CD4-positive, alpha-beta T cell treated with Interleukin-4 for 1 hour (primary cell): ENCODE results near the gene AGPAT3.
"Not testable (repeated sequence)": the region's sequence is repeated elsewhere in the genome, so short reads cannot be mapped to it uniquely, and the experiment has no call there.

Experiments
- DNase-seq, 2 donors: peaks; one replicate each; pipeline ENCODE4 v3.0.0-alpha.2; 2020 to 2022

The AGPAT3 gene

GRCh38 chr21:43885721-43886120 is 20.7 kb downstream of the AGPAT3 start:
- no peak for DNase-seq

GRCh38 chr21:43886565-43886964 is 21.5 kb downstream of the AGPAT3 start:
- DNase-seq: no peak

DNA sequence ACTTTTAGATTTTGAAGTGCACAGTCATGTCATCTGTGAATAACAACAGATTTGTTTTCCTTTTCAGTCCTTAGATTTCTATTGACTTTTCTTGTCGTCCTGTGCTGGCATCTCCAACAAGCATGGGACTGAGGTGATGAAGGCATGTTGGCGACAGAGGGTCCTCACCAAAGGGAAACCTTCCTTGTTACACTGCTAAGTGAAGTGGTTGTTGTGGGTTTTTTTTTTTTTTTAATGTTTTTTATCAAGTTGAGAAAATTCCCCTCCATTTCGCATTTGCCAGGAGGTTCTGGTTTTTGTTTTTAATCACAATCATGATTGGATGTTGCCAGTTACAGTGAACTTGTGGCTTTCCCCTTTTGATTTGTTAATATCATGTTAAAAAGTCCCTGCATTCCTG is 24.0 kb downstream of the AGPAT3 start:
- DNase-seq: no peak

- DNase-seq: no peak
Observed at GRCh38 chr21:43890042-43890441, 25.0 kb downstream of the AGPAT3 start.

DNA sequence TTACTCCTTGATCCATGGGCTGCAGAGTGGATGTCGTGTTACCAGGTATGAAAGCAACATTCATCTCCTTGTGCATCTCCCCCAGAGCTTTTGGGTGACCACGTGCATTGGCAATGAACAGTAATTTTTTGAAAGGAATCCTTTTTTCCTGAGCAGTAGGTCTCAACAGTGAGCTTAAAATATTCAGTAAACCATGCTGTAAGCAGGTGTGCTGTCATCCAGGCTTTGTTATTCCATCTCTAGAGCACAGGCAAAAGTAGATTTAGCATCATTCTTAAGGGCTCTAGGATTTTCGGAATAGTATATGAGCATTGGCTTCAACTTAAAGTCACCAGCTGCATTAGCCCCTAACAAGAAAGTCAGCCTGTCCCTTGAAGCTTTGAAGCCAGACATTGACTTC is 27.3 kb downstream of the AGPAT3 start:
- DNase-seq: no peak

GRCh38 chr21:43892984-43893535 is 28.0 kb downstream of the AGPAT3 start:
- no peak for DNase-seq

DNA sequence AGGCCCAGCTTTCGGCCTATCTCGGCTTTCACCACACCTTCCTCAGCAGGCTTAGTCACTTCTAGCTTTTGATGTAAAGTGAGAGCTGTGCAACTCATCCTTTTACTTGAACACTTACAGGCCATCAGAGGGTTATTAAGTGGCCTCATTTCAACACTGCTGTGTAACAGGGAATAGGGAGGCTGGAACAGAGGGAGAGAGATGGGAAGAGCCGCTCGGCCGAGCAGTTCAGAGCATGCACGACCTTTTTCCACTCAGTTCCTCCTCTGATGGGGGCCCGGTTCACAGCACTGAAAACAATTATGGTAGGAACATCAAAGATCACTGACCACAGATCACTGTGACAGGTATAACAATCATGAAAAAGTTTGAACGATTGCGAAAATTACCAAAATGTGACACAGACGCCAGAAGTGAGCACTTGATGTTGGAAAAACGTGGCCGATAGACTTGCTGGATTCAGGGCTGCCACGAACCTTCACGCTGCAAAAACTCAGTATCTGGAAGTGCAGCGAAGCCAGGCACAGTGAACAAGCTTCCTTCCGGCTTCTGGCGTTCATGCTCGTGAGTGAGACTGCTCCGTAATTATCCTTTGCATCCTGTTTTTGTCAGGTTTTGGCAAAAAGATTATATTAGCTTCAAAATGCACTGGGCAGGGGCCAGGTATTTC is 28.6 kb downstream of the AGPAT3 start:
- DNase-seq: no peak

DNA sequence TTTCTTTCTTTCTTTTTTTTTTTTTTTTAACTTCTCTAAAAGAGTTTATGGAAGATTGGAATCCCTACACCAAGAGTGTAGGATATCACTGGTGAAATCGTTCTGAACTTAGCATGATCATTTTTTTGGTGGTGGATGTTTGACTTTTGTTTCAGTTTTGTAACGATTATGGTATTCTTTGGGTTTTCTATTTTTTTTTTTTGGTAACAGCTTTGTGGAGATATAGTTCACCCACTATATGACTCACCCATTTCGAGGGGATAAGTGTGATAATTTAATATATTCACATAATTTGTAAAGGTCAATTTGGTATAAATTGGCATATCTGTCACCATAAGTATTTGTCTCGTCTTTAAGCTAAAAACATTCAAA is 29.2 kb downstream of the AGPAT3 start:
- no peak for DNase-seq

GRCh38 chr21:43895196-43895595 is 30.2 kb downstream of the AGPAT3 start:
- no peak for DNase-seq

DNA sequence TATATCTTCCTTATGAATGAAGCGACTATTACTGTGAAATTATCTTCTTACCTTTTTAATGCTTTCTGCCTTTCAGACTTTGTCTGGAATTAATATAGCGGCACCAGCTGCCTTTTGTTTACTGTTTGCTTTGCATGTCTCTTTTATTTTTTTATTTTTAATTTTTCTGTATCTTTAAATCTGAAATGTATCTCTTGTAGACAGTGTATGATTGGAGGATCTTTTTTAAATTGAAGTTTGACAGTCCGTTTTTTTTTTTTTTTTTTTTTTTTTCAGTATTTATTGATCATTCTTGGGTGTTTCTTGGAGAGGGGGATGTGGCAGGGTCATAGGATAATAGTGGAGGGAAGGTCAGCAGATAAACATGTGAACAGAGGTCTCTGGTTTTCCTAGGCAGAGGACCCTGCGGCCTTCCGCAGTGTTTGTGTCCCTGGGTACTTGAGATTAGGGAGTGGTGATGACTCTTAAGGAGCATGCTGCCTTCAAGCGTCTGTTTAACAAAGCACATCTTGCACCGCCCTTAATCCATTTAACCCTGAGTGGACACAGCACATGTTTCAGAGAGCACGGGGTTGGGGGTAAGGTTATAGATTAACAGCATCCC is 31.8 kb downstream of the AGPAT3 start:
- DNase-seq: not testable (repeated sequence)

- DNase-seq: no peak
Observed at GRCh38 chr21:43899307-43900077, 34.5 kb downstream of the AGPAT3 start.

- DNase-seq: no peak
Observed at GRCh38 chr21:43900078-43900385, 35.0 kb downstream of the AGPAT3 start.

DNA sequence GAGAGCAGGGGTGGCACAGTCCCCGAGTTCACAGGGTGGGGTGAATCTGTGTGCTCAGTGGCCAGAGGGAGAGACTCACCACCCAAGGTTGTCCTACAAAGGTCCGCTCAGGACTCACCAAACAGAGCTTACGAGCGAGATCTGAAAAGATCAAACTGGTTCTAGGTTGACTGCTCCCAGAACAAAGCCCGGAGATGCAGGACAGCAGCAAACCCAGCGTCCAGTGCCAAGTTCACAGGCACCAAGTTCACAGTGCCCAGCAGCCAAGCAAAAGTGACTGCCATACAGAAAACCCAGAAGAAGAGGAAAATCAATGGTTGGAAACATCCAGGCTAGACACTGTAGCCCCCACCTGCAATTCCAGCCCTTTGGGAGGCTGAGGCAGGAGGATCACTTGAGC is 35.7 kb downstream of the AGPAT3 start:
- no peak for DNase-seq

GRCh38 chr21:43902441-43902840 is 37.4 kb downstream of the AGPAT3 start:
- DNase-seq: no peak

GRCh38 chr21:43903451-43904091 is 38.5 kb downstream of the AGPAT3 start:
- no peak for DNase-seq

DNA sequence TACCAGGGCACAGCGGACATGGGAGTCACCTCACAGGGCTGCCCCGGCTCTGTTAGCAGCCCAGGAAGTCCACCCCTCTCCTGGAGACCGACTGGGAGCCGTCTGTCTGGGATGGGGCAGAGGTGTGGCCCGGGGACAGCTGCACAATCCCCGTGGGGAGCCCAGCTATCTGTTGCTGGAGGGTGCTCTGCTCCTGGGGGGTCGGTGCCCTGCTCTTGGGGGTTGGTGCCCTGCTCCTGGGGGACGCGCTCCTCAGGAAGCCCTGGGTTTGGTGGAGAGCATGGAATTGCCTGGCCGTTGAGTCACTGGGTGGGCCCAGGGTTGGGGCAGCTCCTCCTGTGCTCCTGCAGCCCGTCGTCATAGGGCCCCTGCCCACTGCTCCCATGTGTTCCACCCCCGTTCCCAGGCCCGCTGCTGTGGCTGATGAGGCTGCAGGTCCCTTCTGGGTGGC is 39.3 kb downstream of the AGPAT3 start:
- no peak for DNase-seq

DNA sequence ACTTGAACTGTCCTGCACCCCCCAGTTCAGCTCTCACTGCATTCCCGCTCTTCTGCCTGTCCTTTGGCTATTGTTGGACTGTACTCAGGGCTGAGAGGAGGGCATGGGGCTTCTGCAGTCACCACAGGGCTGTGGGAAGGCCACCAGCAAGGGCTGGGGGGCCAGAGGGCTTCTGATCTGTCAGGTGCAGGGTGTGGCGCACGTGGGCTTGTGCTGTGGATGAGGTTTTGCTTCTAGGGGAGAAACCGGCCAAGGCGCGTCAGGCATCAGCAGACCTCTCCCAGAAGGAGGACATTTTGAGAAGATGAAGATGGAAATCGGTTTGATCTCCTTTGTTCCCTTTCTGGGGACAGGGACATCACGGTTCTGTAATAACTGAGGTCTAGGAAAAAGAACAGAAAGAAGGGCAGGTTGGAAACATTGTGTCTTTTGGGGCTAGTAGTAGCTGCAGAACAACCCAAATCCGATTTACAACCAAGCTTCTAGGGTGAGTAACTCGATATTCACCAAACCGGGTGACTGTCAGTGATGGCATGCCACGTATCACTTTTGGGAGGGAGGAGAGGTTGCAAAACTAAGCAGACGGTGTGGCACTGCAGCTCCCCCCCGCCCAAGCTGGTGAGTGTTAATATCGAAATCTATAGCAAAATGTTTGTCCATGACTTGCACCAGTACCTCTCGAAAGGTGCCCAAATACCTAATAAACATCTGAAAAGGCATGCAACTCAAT is 40.9 kb downstream of the AGPAT3 start:
- DNase-seq: no peak

DNA sequence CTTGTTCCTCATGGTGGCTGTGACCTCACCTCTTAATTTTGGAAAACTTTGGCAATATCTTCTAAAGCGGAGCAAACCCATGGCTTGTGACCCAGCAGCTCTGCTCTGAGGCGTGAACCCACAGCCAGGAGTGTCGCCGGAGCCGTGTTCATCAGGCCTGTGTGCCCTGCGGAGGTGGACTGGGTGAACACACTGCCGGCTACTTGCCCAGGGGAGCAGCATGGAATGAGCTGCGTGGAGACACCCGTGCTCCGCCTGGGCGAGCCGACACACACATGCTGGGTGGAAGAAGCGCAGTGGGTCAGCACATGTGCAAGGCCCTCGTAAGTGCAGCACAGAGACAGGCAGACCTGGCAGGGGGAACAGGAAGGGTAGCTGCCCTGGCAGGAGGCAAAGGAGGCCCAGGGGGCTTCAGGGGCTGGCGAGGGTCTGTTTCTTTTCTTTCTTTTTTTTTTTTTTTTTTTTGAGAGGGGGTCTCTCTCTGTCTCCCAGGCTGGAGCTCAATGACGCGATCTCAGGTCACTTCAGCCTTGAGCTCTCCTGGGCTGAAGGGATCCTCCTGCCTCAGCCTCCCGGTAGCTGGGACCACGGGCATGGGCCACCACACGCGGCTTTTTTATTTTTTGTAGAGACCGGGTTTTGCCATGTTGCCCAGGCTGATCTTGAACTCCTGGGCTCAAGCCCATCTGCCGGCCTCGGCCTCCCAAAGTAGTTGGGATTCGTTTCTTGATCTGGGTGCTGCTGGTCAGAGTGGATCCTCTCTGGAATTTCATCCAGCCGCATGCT is 41.8 kb downstream of the AGPAT3 start:
- no peak for DNase-seq

- DNase-seq: no peak
Observed at GRCh38 chr21:43907751-43908150, 42.7 kb downstream of the AGPAT3 start.

DNA sequence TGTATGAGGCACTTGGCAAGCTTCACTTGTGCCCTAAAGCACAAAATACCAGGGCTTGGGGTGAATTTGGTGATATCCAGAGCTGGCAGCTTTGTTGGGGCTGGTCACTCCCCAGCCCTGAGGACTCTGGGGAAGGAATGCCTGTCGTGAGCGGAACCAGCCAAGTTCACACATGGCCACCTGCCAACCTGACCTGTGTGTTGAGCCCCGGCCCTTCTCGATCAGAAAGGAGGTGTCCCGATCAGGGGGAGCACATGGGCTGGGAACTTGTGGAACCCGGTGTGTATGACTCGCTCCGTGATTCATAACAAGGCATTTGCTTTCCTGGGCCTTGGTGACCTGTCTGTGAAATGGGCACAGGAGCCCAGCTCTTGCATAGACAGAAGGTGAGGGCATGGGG is 43.1 kb downstream of the AGPAT3 start:
- no peak for DNase-seq

DNA sequence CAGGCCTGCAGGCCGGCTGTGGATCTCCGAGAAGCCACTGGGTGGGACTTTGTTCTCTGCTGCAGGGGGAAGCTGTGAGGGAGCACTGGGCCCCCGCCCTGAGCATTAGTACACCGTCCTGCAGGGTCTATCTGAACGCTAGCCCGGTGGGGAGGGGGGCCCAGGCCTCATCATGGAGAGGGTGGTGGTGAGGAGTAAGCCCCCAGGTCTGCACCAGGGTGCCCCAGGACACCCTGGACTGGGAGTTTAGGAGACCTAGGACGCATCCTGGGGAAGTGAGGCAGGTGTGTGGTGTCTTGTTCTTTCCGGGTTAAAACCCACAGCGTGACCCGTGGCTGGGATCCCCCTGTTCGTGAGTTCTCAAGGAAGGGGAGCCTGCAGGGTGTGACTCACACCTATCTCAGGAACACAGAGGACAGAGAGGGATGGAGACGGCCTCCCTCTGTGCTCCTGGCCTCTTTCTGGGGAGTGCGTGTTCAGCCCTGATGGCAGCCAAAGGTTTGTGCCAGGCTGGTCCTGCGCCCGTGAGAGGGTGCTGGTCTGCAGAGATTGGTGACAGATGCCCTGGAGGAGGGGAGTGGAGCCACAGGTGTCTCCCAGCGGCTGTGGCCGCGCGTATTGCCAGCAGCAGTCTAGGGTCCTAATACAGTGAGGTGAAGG is 44.8 kb downstream of the AGPAT3 start:
- no peak for DNase-seq
